ENCODE measurements around the gene ILKAP. TPM values are rescaled to one million over a fixed set of nuclear protein-coding genes. Genes with fewer than 3 reads are reported as not detected.

The ILKAP gene
- total RNA-seq, 2 donors from 2014 or later, result 33.6 to 53.6 TPM

DNA sequence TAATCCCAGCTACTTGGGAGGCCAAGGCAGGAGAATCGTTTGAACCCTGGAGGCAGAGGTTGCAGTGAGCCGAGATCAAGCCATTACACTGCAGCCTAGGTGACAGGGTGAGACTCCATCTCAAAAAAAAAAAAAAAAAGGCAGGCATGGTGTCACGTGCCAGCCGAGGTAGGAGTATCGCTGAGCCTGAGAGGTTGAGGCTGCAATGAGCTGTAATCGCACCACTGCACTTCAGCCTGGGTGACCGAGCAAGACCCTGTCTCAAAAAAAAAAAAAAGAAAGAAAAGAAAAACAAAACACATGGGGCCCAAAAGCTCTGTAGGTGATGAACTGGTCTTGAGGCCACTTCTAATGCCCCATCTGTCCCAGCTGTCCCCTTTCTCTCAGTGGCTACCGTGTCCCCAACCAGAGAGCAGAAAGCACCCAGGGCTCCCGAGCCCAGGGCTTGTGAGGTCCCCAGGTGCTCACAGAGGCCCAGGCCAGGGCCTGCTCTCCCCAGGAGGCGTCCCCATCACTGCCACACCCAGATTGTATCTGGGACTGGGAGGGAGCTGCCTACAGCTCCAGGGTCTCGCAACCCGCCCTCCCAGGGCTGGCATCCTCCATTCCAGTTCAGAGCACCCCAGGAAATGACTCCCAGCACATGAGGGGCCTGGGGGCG is 56.5 kb downstream of the ILKAP start:
- Mint-ChIP-seq H3K4me1 (no peaks in the 10 kb centered on the region), H3K27ac (no peak overlapping the region), H3K9me3 (no peaks in the 10 kb centered on the region), H3K27me3 (no peaks in the 10 kb centered on the region), H3K36me3 (ENCODE audit: low read depth) (no peaks in the 10 kb centered on the region), H3K4me3 (no peak overlapping the region)
- ATAC-seq (replicated peaks), result no peak

DNA sequence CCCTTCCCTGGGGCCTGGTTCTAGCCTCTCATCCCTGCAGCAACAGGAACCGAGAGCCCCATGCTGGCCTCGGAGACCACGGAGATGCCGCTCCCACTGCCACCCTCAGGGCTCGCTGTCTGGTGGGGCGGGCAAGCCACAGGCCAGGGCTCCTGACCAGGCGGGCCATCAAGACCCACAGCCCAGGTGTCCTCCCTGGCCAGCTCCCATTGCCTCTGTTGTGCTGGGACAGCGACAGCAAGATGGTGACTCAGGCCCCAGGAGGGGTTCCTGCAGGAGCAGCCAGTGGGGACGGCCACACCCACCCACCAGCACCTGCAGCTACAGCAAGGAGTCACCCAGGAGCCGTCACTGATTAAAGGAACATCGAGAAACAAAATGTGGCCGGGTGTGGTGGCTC is 57.6 kb downstream of the ILKAP start:
- Mint-ChIP-seq H3K36me3 (ENCODE audit: low read depth) (no peaks in the 10 kb centered on the region), H3K4me3 (no peak overlapping the region), H3K4me1 (peaks cover 5% of the 10 kb centered on the region), H3K27me3 (no peaks in the 10 kb centered on the region), H3K9me3 (no peaks in the 10 kb centered on the region), H3K27ac (no peak overlapping the region)
- ATAC-seq (replicated peaks), result no peak

- Mint-ChIP-seq H3K4me1 (peaks cover 5% of the 10 kb centered on the region), H3K27me3 (no peaks in the 10 kb centered on the region), H3K27ac (no peak overlapping the region), H3K9me3 (no peaks in the 10 kb centered on the region), H3K36me3 (ENCODE audit: low read depth) (no peaks in the 10 kb centered on the region), H3K4me3 (no peak overlapping the region)
- no peak for ATAC-seq (replicated peaks)
Observed at GRCh38 chr2:238145046-238145445, 58.4 kb downstream of the ILKAP start.

DNA sequence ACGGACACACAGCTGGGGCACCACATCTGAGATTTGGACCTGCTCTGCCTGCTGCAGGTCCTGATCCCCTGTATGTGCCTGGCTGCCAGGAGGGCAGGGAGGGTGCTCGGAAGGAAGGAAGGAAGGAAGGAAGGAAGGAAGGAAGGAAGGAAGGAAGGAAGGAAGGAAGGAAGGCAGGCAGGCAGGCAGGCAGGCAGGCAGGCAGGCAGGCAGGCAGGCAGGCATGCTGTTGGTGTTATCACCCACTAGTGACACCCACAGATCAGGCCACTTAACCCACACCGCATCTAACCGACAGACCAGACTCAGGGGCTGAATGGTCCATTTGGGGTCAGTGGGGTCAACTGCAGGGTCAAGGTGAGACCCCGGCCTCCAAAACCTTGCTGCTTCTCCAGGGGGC is 59.2 kb downstream of the ILKAP start:
- Mint-ChIP-seq H3K4me1 (peaks cover 5% of the 10 kb centered on the region), H3K27me3 (no peaks in the 10 kb centered on the region), H3K36me3 (ENCODE audit: low read depth) (no peaks in the 10 kb centered on the region), H3K27ac (peak overlapping the region; percentile 29), H3K4me3 (no peak overlapping the region), H3K9me3 (no peaks in the 10 kb centered on the region)
- ATAC-seq (replicated peaks), result no peak

- ATAC-seq (replicated peaks), result peak; percentile 51
- Mint-ChIP-seq H3K27ac (peak overlapping the region; percentile 29), H3K27me3 (no peaks in the 10 kb centered on the region), H3K9me3 (no peaks in the 10 kb centered on the region), H3K36me3 (ENCODE audit: low read depth) (no peaks in the 10 kb centered on the region), H3K4me1 (peaks cover 5% of the 10 kb centered on the region), H3K4me3 (no peak overlapping the region)
Observed at GRCh38 chr2:238143239-238143951, 60.1 kb downstream of the ILKAP start.

DNA sequence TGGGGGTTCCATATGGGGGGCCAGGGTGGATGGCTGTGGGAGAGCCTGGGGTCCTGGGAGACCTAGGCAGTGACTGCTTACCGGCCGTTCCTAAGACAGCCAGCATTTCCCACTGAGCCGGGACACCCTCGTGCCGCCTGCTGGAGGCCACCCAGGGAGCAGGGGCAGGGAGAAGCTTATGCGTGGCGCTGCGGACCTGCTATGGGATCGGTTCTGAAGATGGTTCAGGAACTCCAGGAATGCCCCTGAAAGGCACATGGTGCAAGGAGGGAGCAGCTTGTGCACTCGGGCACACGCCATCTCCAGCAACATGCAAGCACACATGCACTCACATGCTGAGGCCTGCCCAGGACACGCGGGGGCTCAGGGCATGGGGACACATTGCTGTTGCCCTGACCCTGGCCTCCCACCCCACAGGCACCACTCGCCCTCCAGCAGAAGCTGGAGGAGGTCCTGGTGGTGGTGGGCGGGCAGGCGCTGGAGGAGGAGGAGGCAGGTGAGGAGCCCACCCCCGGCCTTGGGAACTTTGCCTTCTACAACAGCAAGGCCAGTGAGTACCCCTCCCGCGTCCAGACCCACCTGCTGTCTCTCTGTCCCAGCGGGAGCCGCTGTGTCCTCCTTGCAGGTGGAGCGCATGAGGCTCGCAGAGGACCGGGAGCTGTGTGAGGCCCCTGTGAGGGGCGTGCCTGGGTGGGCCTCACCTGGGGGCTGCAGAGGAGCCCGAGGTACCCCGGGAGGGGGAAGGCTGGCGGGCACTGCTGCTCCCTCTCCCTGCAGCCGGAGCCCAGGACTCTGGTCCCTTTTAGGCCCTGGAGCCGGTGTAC is 60.9 kb downstream of the ILKAP start:
- H3K9me3 Mint-ChIP-seq, result no peaks in the 10 kb centered on the region
- no peak overlapping the region for H3K27ac Mint-ChIP-seq
- H3K4me1 Mint-ChIP-seq, result peaks cover 5% of the 10 kb centered on the region
- no peaks in the 10 kb centered on the region for H3K27me3 Mint-ChIP-seq
- ATAC-seq (replicated peaks), result no peak
- no peaks in the 10 kb centered on the region for H3K36me3 Mint-ChIP-seq (ENCODE audit: low read depth)
- no peak overlapping the region for H3K4me3 Mint-ChIP-seq

DNA sequence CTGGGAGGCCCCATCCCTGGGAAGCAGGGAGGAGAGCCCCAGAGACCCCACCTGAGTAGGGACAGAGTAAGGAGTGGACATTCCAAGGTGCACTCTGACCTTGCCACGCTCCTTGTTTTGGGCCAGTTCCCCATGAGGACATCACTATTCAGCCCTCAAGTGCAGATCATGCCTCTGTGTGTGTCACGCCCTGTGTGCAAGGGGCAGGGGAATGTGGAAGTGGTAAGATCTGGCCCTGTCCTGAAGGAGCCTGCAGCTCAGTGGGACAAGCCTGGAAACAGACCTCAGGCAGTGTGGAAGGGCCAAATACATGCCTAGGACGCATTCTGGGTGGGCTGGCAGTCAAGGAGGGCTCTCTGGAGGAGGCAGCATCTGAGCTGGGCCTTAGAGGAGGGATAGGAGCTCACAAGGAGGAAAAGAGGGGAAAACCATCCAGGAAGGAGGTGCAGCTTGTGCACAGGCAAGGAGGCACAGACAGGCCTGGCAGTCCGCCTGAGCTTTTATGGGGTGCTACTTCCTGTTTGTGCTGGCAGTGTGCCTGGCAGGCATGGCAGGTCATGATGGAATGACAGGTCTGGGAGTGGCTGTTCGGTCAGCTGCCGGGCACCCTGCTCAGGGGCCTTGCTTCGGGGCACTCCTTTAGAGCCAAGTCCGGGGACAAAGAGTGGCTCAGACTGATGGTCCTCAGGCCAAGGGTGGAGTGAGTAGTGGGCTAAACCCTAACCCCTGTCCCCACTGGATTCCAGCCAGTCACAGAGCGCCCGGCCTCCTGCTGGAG is 61.8 kb downstream of the ILKAP start:
- Mint-ChIP-seq H3K4me3 (no peak overlapping the region), H3K4me1 (peaks cover 5% of the 10 kb centered on the region), H3K36me3 (ENCODE audit: low read depth) (no peaks in the 10 kb centered on the region), H3K9me3 (no peaks in the 10 kb centered on the region), H3K27ac (peak overlapping the region; percentile 72), H3K27me3 (no peaks in the 10 kb centered on the region)
- no peak for ATAC-seq (replicated peaks)

DNA sequence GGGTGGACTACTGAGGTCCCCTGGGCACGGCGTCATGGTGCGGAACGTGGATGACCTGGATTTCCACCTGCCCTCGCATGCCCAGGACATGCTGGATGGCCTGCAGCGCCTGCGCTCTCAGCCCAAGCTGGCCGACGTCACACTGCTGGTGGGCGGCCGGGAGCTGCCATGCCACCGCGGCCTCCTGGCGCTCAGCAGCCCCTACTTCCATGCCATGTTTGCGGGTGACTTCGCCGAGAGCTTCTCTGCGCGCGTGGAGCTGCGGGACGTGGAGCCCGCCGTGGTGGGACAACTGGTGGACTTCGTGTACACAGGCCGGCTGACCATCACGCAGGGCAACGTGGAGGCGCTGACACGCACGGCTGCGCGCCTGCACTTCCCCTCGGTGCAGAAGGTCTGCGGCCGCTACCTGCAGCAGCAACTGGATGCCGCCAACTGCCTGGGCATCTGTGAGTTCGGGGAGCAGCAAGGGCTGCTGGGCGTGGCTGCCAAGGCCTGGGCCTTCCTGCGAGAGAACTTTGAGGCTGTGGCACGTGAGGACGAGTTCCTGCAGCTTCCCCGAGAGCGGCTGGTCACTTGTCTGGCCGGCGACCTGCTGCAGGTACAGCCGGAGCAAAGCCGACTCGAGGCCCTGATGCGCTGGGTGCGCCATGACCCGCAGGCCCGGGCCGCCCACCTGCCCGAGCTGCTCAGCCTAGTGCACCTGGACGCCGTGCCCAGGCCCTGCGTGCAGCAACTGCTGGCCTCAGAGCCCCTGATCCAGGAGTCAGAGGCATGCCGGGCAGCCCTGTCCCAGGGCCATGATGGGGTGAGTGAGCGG is 62.6 kb downstream of the ILKAP start:
- Mint-ChIP-seq H3K4me3 (no peak overlapping the region), H3K4me1 (peaks cover 5% of the 10 kb centered on the region), H3K9me3 (no peaks in the 10 kb centered on the region), H3K27ac (no peak overlapping the region), H3K36me3 (ENCODE audit: low read depth) (no peaks in the 10 kb centered on the region), H3K27me3 (no peaks in the 10 kb centered on the region)
- ATAC-seq (replicated peaks), result no peak

- no peak overlapping the region for H3K4me3 Mint-ChIP-seq
- no peak overlapping the region for H3K27ac Mint-ChIP-seq
- ATAC-seq (replicated peaks), result no peak
- peaks cover 5% of the 10 kb centered on the region for H3K4me1 Mint-ChIP-seq
- H3K27me3 Mint-ChIP-seq, result no peaks in the 10 kb centered on the region
- H3K9me3 Mint-ChIP-seq, result no peaks in the 10 kb centered on the region
- no peaks in the 10 kb centered on the region for H3K36me3 Mint-ChIP-seq (ENCODE audit: low read depth)
Observed at GRCh38 chr2:238140040-238140439, 63.5 kb downstream of the ILKAP start.

- Mint-ChIP-seq H3K4me1 (peaks cover 5% of the 10 kb centered on the region), H3K4me3 (no peak overlapping the region), H3K27me3 (no peaks in the 10 kb centered on the region), H3K36me3 (ENCODE audit: low read depth) (no peaks in the 10 kb centered on the region), H3K9me3 (no peaks in the 10 kb centered on the region), H3K27ac (no peak overlapping the region)
- peak; percentile 45 for ATAC-seq (replicated peaks)
Observed at GRCh38 chr2:238139196-238140039, 64.1 kb downstream of the ILKAP start.

GRCh38 chr2:238138331-238139195 is 64.9 kb downstream of the ILKAP start, which contains the start of gene KLHL30:
Gene KLHL30, plus strand, starts transcription at chr2:238138668. Its CDS starts 2,087 bp downstream, at chr2:238140755.
- H3K9me3 Mint-ChIP-seq, result no peaks in the 10 kb centered on the region
- no peak within 1 kb of the TSS for H3K27ac Mint-ChIP-seq
- peaks cover 5% of the 10 kb centered on the region for H3K4me1 Mint-ChIP-seq
- H3K36me3 Mint-ChIP-seq (ENCODE audit: low read depth), result no peaks in the 10 kb centered on the region
- H3K4me3 Mint-ChIP-seq, result no peak within 1 kb of the TSS
- ATAC-seq (replicated peaks), result no peak
- H3K27me3 Mint-ChIP-seq, result no peaks in the 10 kb centered on the region

- Mint-ChIP-seq H3K27me3 (no peaks in the 10 kb centered on the region), H3K36me3 (ENCODE audit: low read depth) (no peaks in the 10 kb centered on the region), H3K27ac (no peak overlapping the region), H3K4me1 (peaks cover 5% of the 10 kb centered on the region), H3K4me3 (no peak overlapping the region), H3K9me3 (no peaks in the 10 kb centered on the region)
- no peak for ATAC-seq (replicated peaks)
Observed at GRCh38 chr2:238137885-238138284, 65.6 kb downstream of the ILKAP start.

Data from activated T-helper 17 cell treated with anti-CD3 and anti-CD28 coated beads, Interleukin-2, amount 50 U/mL, for 72 hours (primary cell).